Keratinocyte (primary cell): ENCODE results near the gene TRAK2. TPM values are rescaled to one million over a fixed set of nuclear protein-coding genes. Genes with fewer than 3 reads are reported as not detected.
A peak's percentile ranks its signal among the peaks of the same experiment; 100 is the strongest.

Experiments
- DNase-seq: peaks from one replicate; pipeline ENCODE4 v3.0.0-alpha.2; 2011; ENCODE audit warnings: low read depth, missing footprints, low spot score
- FAIRE-seq: peaks from 2 replicates; lab custom pipeline; 2011; peaks lifted over from hg19 to GRCh38; lab: Jason Lieb, UNC
- H2AFZ ChIP-seq: 2 replicates; pipeline ENCODE4 v1.6.0; 2012; ENCODE audit warnings: low read length, control low read depth, inconsistent platforms; ENCODE audit not compliant: control insufficient read depth
- H3K27ac ChIP-seq: 2 replicates; pipeline ENCODE4 v1.5.1; 2011; ENCODE audit warnings: low read length; ENCODE audit not compliant: control insufficient read depth, insufficient read depth
- H3K27me3 ChIP-seq: 3 replicates; pipeline ENCODE4 v1.6.0; 2011; ENCODE audit warnings: low read length; ENCODE audit not compliant: control insufficient read depth, insufficient read depth; ENCODE audit errors: extremely low read depth
- H3K36me3 ChIP-seq, 2 experiments: 2 replicates in 1 of 2; 3 replicates in 1 of 2; pipeline ENCODE4 v1.5.1; 2011; ENCODE audit warnings: low read length in 2 of 2, mild to moderate bottlenecking in 1 of 2; ENCODE audit not compliant: control insufficient read depth in 2 of 2, insufficient read depth in 2 of 2; ENCODE audit errors: extremely low read depth in 1 of 2
- H3K4me1 ChIP-seq: 3 replicates; pipeline ENCODE4 v1.5.1; 2011; ENCODE audit warnings: low read length; ENCODE audit not compliant: control insufficient read depth, insufficient read depth; ENCODE audit errors: extremely low read depth
- H3K4me2 ChIP-seq: 3 replicates; pipeline ENCODE4 v1.6.0; 2011; ENCODE audit warnings: low read depth, low read length; ENCODE audit not compliant: control insufficient read depth, insufficient read depth; ENCODE audit errors: extremely low read depth
- H3K4me3 ChIP-seq, 3 experiments: fragments of 200-600 bp in 1 of 3; sonication (generic) in 1 of 3; 2 replicates in 2 of 3; 3 replicates in 1 of 3; pipeline ENCODE4 v1.5.1; 2011 to 2016; ENCODE audit warnings: low read length in 3 of 3, mild to moderate bottlenecking in 3 of 3, control low read depth in 2 of 3, inconsistent platforms in 1 of 3, low read depth in 1 of 3, mixed read lengths in 1 of 3, mixed run types in 1 of 3, moderate library complexity in 1 of 3; ENCODE audit not compliant: control insufficient read depth in 2 of 3, insufficient read depth in 2 of 3; ENCODE audit errors: extremely low read depth in 1 of 3
- H3K79me2 ChIP-seq: 2 replicates; pipeline ENCODE4 v1.6.0; 2012; ENCODE audit warnings: low read length; ENCODE audit not compliant: control insufficient read depth, insufficient read depth
- H3K9ac ChIP-seq: 3 replicates; pipeline ENCODE4 v1.6.0; 2011; ENCODE audit warnings: low read length; ENCODE audit not compliant: control insufficient read depth, insufficient read depth; ENCODE audit errors: extremely low read depth
- H3K9me1 ChIP-seq: 3 replicates; pipeline ENCODE4 v1.6.0; 2011; ENCODE audit warnings: low read length; ENCODE audit not compliant: control insufficient read depth, insufficient read depth; ENCODE audit errors: extremely low read depth
- H3K9me3 ChIP-seq: 2 replicates; pipeline ENCODE4 v1.5.1; 2012; ENCODE audit warnings: low read depth, low read length; ENCODE audit not compliant: control insufficient read depth
- H4K20me1 ChIP-seq: 3 replicates; pipeline ENCODE4 v1.6.0; 2011; ENCODE audit warnings: low read length; ENCODE audit not compliant: control insufficient read depth, insufficient read depth; ENCODE audit errors: extremely low read depth
- EZH2 ChIP-seq: IDR thresholded peaks from one replicate; pipeline ENCODE4 v1.6.1; 2012; ENCODE audit warnings: inconsistent platforms, mild to moderate bottlenecking, low read length, moderate library complexity
- dilution Hi-C: fragments of 300-500 bp; cut with MboI; formaldehyde crosslinking; loops from one replicate; pipeline ENCODE4 v1.7.0; 2020; ENCODE audit warnings: low sequenced_read_pairs; ENCODE audit not compliant: extremely low pct_ligation_motif_present
- polyA plus RNA-seq, 5 experiments: library from polyadenylated mRNA; depleted of rRNA in 3 of 5; stranded (reverse) in 3 of 5; stranded (forward) in 1 of 5; unstranded in 1 of 5; fragments of >200 nt; gene quantifications; 1 replicate in 1 of 5; 2 replicates in 3 of 5; 3 replicates in 1 of 5; pipeline versions ENCODE4 v1.2.1 to v1.2.3, GENCODE V29; 2011 to 2012; ENCODE audit warnings: missing spikeins in 2 of 5, low read depth in 1 of 5, low replicate concordance in 1 of 5
- TF ChIP-seq, protein P1 (sequence below), 3 experiments: IDR thresholded peaks in 1 of 3; conservative IDR thresholded peaks in 1 of 3; optimal IDR thresholded peaks in 1 of 3; 2 replicates in 2 of 3; 3 replicates in 1 of 3; pipeline versions ENCODE3 to v1.5.1; 2011; ENCODE audit warnings: low read length in 3 of 3, mild to moderate bottlenecking in 3 of 3, moderate library complexity in 2 of 3, control low read depth in 1 of 3, inconsistent platforms in 1 of 3; ENCODE audit not compliant: insufficient read depth in 2 of 3; ENCODE audit errors: extremely low read depth in 1 of 3

The TRAK2 gene
- polyA plus RNA-seq, 1 donor (not counting 4 experiments of a cell fraction or from before 2014, with no cell fraction given), result 12.9 TPM

DNA sequence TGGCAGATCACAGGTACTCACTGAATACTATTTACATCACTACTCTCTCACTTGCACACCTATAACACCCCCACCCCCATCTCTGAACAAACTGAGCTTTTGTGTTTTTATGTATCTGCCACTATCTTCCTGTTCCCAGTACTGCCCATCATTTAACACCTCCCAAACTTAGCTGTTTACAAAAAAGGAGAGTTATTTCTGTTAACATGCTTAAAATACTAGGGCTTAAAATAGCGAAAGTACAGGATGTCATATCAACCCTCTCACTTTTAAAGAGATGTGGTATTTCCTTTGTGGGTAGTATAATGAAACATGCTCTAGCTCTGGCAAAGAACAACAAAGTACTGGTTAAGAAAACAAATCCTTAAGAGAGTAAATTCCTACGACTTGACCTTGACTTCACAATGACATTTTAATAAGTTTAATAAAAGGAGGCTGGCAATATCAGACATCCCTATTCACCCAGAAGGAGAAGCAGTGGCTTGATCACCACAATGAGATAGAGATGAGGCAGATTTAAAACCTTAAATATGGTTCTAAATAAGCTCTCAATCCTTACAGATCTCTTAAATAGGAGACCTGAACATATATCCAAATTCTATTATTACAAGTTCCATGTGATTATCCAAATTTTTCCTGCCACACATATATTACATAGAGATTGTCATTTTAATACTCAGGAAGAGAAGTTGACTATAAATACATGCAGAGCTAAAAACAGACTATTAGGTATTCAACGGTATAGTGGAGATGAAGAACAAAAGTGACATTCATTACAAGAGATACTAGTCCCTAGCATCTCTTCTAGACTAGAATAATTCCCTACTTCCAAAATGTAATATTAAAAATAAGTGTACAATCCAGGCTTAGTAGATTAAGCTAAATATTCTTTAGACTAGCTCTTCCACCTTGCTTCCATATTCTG lies 36.9 kb downstream of the TRAK2 start:
- no peak for DNase-seq
- FAIRE-seq, result no peak
- Histone ChIP-seq H2AFZ (no peak overlapping the region), H3K4me2 (no peak overlapping the region), H3K9ac (no peak overlapping the region), H3K4me3 (no peak overlapping the region), H3K79me2 (peaks cover 9% of the 10 kb centered on the region), H3K27ac (no peak overlapping the region), H3K36me3 (peaks cover 0 to 3% of the 10 kb centered on the region in 2 experiments), H4K20me1 (no peaks in the 10 kb centered on the region), H3K9me3 (no peaks in the 10 kb centered on the region), H3K27me3 (no peaks in the 10 kb centered on the region), H3K9me1 (no peaks in the 10 kb centered on the region), H3K4me1 (peaks cover 7% of the 10 kb centered on the region)
- dilution Hi-C loops, result no loop called here
- TF ChIP-seq, protein P1, sequence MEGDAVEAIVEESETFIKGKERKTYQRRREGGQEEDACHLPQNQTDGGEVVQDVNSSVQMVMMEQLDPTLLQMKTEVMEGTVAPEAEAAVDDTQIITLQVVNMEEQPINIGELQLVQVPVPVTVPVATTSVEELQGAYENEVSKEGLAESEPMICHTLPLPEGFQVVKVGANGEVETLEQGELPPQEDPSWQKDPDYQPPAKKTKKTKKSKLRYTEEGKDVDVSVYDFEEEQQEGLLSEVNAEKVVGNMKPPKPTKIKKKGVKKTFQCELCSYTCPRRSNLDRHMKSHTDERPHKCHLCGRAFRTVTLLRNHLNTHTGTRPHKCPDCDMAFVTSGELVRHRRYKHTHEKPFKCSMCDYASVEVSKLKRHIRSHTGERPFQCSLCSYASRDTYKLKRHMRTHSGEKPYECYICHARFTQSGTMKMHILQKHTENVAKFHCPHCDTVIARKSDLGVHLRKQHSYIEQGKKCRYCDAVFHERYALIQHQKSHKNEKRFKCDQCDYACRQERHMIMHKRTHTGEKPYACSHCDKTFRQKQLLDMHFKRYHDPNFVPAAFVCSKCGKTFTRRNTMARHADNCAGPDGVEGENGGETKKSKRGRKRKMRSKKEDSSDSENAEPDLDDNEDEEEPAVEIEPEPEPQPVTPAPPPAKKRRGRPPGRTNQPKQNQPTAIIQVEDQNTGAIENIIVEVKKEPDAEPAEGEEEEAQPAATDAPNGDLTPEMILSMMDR (optimal IDR thresholded peaks at IDR 0.05 in 1 of 3, IDR thresholded peaks at IDR 0.05 in 1 of 3, conservative IDR thresholded peaks at IDR 0.05 in 1 of 3; ENCODE audit: extremely low read depth in 1 of 3, insufficient read depth in 2 of 3, low read length in 3 of 3), result no peak
- TF ChIP-seq EZH2, result no peak

DNA sequence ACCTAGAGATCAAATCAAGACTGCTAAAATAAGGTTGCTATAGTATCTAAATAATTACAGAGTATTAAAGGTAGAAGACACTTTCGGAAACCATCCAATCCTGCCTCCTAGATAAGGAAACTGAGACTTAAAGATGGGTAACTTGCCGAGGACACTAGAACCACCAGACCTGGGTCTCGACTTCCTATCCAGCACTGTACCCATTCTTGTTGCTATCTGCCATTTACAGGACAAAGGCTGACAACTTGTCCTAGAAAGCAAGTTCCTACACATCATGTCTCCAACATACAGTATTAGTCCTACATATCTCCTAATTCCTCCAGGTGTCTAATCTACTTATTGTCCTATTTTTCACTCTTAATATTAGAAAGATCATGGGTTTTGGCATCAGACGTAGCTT lies 37.7 kb downstream of the TRAK2 start:
- Histone ChIP-seq H3K4me2 (no peak overlapping the region), H2AFZ (no peak overlapping the region), H3K4me3 (no peak overlapping the region), H3K27ac (no peak overlapping the region), H3K9me1 (no peaks in the 10 kb centered on the region), H3K9me3 (no peaks in the 10 kb centered on the region), H3K27me3 (no peaks in the 10 kb centered on the region), H3K36me3 (peaks cover 0 to 3% of the 10 kb centered on the region in 2 experiments), H4K20me1 (no peaks in the 10 kb centered on the region), H3K79me2 (peaks cover 9% of the 10 kb centered on the region), H3K9ac (no peak overlapping the region), H3K4me1 (no peaks in the 10 kb centered on the region)
- TF ChIP-seq EZH2, result no peak
- TF ChIP-seq, protein P1 (optimal IDR thresholded peaks at IDR 0.05 in 1 of 3, IDR thresholded peaks at IDR 0.05 in 1 of 3, conservative IDR thresholded peaks at IDR 0.05 in 1 of 3; ENCODE audit: extremely low read depth in 1 of 3, insufficient read depth in 2 of 3, low read length in 3 of 3), result no peak
- DNase-seq, result no peak
- dilution Hi-C loops, result no loop called here
- peak; percentile 29 for FAIRE-seq
